Measurements from ENCODE around the gene TEX2.
A peak's percentile ranks its signal among the peaks of the same experiment; 100 is the strongest.

TEX2 gene

GRCh38 chr17:64200080-64201032 lies 62.7 kb downstream of the TEX2 start:
- no peak for DNase-seq (ENCODE audit: low read depth, low spot score)
- CTCF ChIA-PET: interaction anchor here (1.0 to 1.2 kb wide), 4 partner anchors 31 to 81 kb away, joined by 3 read pairs; no protein-coding TSS in a partner anchor
- no peak for TF ChIP-seq CTCF (IDR thresholded peaks at IDR 0.05; ENCODE audit: insufficient read depth, low read length, missing control alignments)
- POLR2A ChIA-PET: no interaction called here
- no peak overlapping the region for H3K4me3 ChIP-seq (ENCODE audit: low read depth, low read length)

- ChIA-PET CTCF (interaction anchor here (0.8 to 1.2 kb wide), 2 partner anchors 20 to 84 kb away, joined by 3 to 4 read pairs; no protein-coding TSS in a partner anchor), POLR2A (no interaction called here)
- TF ChIP-seq CTCF (IDR thresholded peaks at IDR 0.05; ENCODE audit: insufficient read depth, low read length, missing control alignments): no peak
- no peak overlapping the region for H3K4me3 ChIP-seq (ENCODE audit: low read depth, low read length)
- DNase-seq (ENCODE audit: low read depth, low spot score): no peak
Measured at GRCh38 chr17:64198331-64199090, 64.5 kb downstream of the TEX2 start.

GRCh38 chr17:64196601-64197000 lies 66.5 kb downstream of the TEX2 start:
- ChIA-PET CTCF (interaction anchor here (1.1 kb wide), 2 partner anchors 16 to 40 kb away, joined by 3 read pairs; no protein-coding TSS in a partner anchor), POLR2A (interaction anchor here (0.7 to 1.8 kb wide), 3 partner anchors 34 to 81 kb away, joined by 4 to 8 read pairs (median 4); no protein-coding TSS in a partner anchor)
- no peak for TF ChIP-seq CTCF (IDR thresholded peaks at IDR 0.05; ENCODE audit: insufficient read depth, low read length, missing control alignments)
- no peak overlapping the region for H3K4me3 ChIP-seq (ENCODE audit: low read depth, low read length)
- DNase-seq (ENCODE audit: low read depth, low spot score): peak; percentile 66

GRCh38 chr17:64193561-64193960 lies 69.5 kb downstream of the TEX2 start:
- H3K4me3 ChIP-seq (ENCODE audit: low read depth, low read length): no peak overlapping the region
- no peak for TF ChIP-seq CTCF (IDR thresholded peaks at IDR 0.05; ENCODE audit: insufficient read depth, low read length, missing control alignments)
- ChIA-PET POLR2A (no interaction called here), CTCF (interaction anchor here (0.8 to 2.3 kb wide), 4 partner anchors 13 to 226 kb away, joined by 3 to 7 read pairs (median 4); no protein-coding TSS in a partner anchor)
- no peak for DNase-seq (ENCODE audit: low read depth, low spot score)

GRCh38 chr17:64192589-64192988 lies 70.5 kb downstream of the TEX2 start:
- no peak overlapping the region for H3K4me3 ChIP-seq (ENCODE audit: low read depth, low read length)
- ChIA-PET POLR2A (no interaction called here), CTCF (interaction anchor here (1.0 to 2.3 kb wide), 2 partner anchors 24 to 90 kb away, joined by 3 to 7 read pairs; no protein-coding TSS in a partner anchor)
- no peak for DNase-seq (ENCODE audit: low read depth, low spot score)
- no peak for TF ChIP-seq CTCF (IDR thresholded peaks at IDR 0.05; ENCODE audit: insufficient read depth, low read length, missing control alignments)
